ENCODE results near the gene ARL14EP. TPM values are rescaled to one million over a fixed set of nuclear protein-coding genes. Genes with fewer than 3 reads are reported as not detected.
A peak's percentile ranks its signal among the peaks of the same experiment; 100 is the strongest.

ARL14EP gene
- polyA plus RNA-seq, 2 of the 4 experiments (the other 2 are of a cell fraction) = 17.7 to 58.2 TPM

- H3K9me3 ChIP-seq = no peaks in the 10 kb centered on the region; the same call in 2 of the 3 replicates
- ATAC-seq = 0 out of 6 replicates have a peak, but pooled peaks of 1 of the 2 experiments have one; percentile 37
- CTCF ChIA-PET = interaction anchor here (0.6 kb wide), 1 partner anchor 14 kb away, joined by 4 read pairs; no protein-coding TSS in a partner anchor
- FAIRE-seq = no peak
- TF ChIP-seq RARB (CRISPR knock-in tag; IDR thresholded peaks at IDR 0.05) = no peak
- no peak for TF ChIP-seq MYC (IDR thresholded peaks at IDR 0.05; ENCODE audit: borderline replicate concordance, low read length)
- TF ChIP-seq TP53 (CRISPR knock-in tag; IDR thresholded peaks at IDR 0.05) = no peak
- no peak for TF ChIP-seq MAX (IDR thresholded peaks at IDR 0.05)
- TF ChIP-seq EP300 (IDR thresholded peaks at IDR 0.05) = no peak
- TF ChIP-seq HMGXB4 (CRISPR knock-in tag; IDR thresholded peaks at IDR 0.05; ENCODE audit: borderline replicate concordance) = no peak
- no peak for TF ChIP-seq CBX8 (IDR thresholded peaks at IDR 0.05)
- no peak for TF ChIP-seq E2F6 (IDR thresholded peaks at IDR 0.05; ENCODE audit: borderline replicate concordance, low read depth)
- TF ChIP-seq CTCF (IDR thresholded peaks at IDR 0.05) = no peak
- no peak for TF ChIP-seq PBX3 (IDR thresholded peaks at IDR 0.05)
- TF ChIP-seq RFX5 (IDR thresholded peaks at IDR 0.05) = no peak
- no peak for TF ChIP-seq HOXB5 (CRISPR knock-in tag; IDR thresholded peaks at IDR 0.05)
- TF ChIP-seq BHLHE40 (IDR thresholded peaks at IDR 0.05; ENCODE audit: low read depth, low read length) = no peak
- no peak overlapping the region for H3K4me2 ChIP-seq
- no peak overlapping the region for H3K27ac ChIP-seq
- POLR2A ChIA-PET = no interaction called here
- DNase-seq (ENCODE audit: low read depth in 1 of 2, low spot score in 1 of 2) = no peak
- H3K4me1 ChIP-seq = no peaks in the 10 kb centered on the region
- H3K4me3 ChIP-seq = no peak overlapping the region
These were observed 25.1 kb downstream of the ARL14EP start for GRCh38 chr11:30348035-30348434.

GRCh38 chr11:30349885-30350284 lies 27.0 kb downstream of the ARL14EP start:
- CTCF ChIA-PET = no interaction called here
- TF ChIP-seq ZNF302 (CRISPR knock-in tag; IDR thresholded peaks at IDR 0.05) = no peak
- no peak for TF ChIP-seq CHD4 (IDR thresholded peaks at IDR 0.05; ENCODE audit: borderline replicate concordance)
- no peak for TF ChIP-seq HEYL (CRISPR knock-in tag; IDR thresholded peaks at IDR 0.05)
- no peak for TF ChIP-seq CEBPB (IDR thresholded peaks at IDR 0.05)
- TF ChIP-seq HOXB5 (CRISPR knock-in tag; IDR thresholded peaks at IDR 0.05) = no peak
- TF ChIP-seq JUN (IDR thresholded peaks at IDR 0.05) = no peak
- TF ChIP-seq FOXS1 (CRISPR knock-in tag; IDR thresholded peaks at IDR 0.05) = no peak
- TF ChIP-seq EHF (CRISPR knock-in tag; IDR thresholded peaks at IDR 0.05) = no peak
- no peak for TF ChIP-seq RARB (CRISPR knock-in tag; IDR thresholded peaks at IDR 0.05)
- no peak for TF ChIP-seq RAD21 (conservative IDR thresholded peaks at IDR 0.05 in 1 of 2, IDR thresholded peaks at IDR 0.05 in 1 of 2)
- TF ChIP-seq MAX (IDR thresholded peaks at IDR 0.05) = no peak
- no peak overlapping the region for H3K4me2 ChIP-seq
- no peak overlapping the region for H3K4me3 ChIP-seq
- ATAC-seq (no peak), DNase-seq (ENCODE audit: low read depth in 1 of 2, low spot score in 1 of 2) (no peak), FAIRE-seq (no peak)
- 56% methylated on average over 3 of the region's 3 CpGs for WGBS (ENCODE audit: missing lambda C conversion rate)
- H3K9me3 ChIP-seq = no peaks in the 10 kb centered on the region; the same call in 2 of the 3 replicates
- no peak overlapping the region for H3K27ac ChIP-seq
- no peaks in the 10 kb centered on the region for H3K4me1 ChIP-seq
- POLR2A ChIA-PET = no interaction called here
